Measurements from ENCODE around the gene SP1.
"Not testable (repeated sequence)": the region's sequence is repeated elsewhere in the genome, so short reads cannot be mapped to it uniquely, and the experiment has no call there.

SP1 gene

DNA sequence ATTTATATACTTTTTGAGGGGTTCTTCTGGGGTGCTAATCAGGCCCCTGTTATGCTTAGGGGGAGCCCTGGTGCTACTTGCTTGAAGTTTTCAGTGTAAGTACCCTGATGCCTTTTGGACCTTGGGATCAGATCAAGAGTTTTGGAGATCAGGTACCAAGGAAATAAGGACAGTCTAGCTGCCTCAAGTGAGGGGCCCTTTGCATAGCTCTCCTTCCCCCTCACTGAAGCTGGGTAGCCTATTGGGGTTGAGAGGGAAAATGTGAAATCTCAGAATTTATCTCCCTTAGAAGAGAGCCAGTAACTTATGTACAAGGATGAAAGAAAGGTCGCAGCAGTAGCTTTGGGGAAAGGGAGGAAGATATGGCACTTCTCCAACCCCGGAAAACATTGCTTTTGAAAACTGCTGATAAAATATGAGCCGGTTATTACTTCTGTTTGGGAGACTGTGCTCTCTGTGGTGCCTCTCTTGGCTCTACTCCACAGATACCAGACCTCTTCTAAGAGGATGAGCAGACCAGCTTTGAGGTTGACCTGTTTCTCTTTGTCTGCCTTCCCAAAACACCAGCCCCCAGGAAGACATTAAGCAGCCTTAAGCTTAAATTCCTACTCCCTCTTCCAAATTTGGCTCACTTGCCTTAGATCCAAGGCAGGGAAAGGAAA, 34.9 kb downstream of the SP1 start:
- DNase-seq: no peak

DNA sequence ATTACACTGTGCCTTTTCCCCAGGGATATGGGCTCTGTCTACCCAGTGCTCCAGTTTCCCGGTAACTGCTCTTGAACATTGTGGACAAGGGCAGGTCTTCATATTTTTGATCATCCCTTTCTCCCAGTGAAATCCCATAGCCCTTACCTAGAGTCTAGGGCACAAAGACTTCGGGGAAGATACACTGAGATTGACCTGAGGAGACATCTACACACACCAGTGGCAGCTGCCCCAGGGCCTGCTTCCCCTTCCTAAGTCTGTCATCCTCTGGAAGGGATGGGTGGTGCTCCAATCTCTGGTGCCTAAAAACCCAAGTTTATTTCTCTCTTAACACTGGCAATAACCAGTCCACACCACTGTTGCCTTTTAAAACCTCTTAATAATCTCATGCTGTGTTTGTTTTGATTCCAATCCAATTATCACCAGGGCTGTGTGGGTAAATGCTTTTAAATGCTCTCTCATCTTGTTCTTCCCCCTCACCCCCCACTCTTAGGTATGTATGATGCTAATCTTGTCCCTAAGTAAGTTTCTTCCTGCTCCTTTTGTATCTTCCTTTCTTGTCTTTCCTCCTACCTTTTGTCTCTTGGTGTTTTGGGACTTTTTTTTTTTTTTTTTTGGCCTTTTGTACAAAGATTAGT, 35.9 kb downstream of the SP1 start:
- DNase-seq: not testable (repeated sequence)

DNA sequence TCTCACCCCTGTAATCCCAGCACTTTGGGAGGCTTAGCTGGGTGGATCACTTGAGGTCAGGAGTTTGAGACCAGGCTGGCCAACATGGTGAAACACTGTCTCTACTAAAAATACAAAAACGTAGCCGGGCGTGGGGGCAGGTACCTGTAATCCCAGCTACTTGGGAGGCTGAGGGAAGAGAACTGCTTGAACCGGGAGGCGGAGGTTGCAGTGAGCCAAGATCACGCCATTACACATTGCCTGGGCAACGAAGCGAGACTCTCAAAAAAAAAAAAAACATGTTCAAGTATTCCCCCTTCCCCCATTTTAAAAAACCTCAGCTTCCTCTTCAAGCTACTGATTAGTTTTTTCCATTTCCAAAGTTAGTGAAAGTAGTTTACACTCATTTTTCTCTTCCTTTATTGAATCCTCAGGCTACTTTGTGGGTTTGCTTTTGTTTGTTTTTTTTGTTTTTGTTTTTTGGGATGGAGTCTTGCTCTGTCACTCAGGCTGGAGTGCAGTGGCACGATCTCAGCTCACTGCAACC, 37.4 kb downstream of the SP1 start:
- DNase-seq: not testable (repeated sequence)

DNA sequence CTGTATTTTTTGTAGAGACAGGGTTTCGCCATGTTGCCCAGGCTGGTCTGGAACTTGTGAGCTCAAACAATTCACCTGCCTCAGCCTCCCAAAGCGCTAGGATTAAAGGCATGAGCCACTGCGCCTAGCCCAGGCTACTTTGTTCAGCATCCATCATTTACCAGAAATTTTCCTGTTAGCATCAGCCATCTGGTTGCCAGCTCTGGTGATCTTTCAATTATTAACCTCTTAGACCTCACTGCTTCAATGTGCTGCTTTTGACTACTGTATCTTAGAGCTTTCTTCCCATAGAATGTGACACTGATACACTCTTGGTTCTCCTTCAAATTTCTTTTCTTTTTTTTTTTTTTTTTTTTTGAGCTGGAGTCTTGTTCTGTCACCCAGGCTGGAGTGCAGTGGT, 38.2 kb downstream of the SP1 start:
- DNase-seq: no peak

DNA sequence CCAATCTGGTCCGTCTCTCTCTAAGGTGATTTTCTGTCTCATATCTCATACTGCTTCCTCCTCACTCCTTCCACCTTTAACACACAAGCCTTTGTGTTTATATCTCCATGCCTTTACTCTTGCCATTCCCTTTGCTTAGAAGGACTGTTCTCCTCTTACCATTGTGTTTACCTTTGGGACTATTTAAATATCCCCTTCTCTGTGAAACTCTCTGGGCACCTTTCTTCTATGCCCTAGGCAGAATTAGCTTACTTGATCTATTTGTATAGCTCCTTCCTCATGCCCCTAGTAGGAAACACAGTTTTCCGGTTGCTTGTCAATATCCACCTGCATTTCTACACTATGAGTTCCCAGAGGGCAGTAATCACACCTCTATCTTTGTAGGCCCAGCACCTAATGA, 39.8 kb downstream of the SP1 start:
- no peak for DNase-seq

DNA sequence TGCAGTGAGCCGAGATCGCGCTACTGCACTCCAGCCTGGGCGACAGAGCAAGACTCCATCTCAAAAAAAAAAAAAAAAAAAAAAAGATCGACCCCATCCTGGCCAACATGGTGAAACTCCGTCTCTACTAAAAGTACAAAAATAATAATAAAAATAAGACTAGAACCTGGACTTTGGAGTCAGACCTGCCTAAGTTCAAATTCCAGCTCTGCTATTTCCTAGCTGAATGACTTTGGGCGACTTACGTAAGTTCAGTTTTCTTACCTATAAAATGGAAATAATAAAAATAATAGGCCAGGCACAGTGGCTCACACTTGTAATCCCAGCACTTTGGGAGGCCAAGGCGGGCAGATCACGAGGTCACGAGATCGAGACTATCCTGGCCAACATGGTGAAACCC, 42.3 kb downstream of the SP1 start:
- not testable (repeated sequence) for DNase-seq

DNA sequence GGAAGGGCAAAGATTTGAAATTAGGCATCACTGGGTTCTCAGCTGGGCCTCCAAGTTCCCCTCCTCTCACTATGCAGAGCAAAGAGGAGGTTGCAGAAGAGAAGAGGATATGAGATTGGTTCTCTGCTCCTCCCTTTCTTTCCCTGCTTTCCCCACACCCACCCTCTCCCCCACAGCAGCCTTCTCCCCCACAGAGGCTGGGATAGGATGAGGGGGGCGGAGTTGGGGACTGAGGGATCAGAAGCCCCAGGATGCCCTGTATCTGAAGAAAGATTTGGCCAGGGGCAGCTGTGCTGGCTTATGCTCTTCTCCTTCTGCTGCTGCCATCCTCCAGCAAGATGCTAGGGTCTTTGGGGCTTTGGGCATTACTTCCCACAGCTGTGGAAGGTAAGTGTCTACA, 43.6 kb downstream of the SP1 start, which contains the start of gene AMHR2:
AMHR2 (plus strand) TSS at position 259 of the 400 bp plus-strand sequence; CDS start at position 339, 80 bp downstream.
- no peak for DNase-seq

DNA sequence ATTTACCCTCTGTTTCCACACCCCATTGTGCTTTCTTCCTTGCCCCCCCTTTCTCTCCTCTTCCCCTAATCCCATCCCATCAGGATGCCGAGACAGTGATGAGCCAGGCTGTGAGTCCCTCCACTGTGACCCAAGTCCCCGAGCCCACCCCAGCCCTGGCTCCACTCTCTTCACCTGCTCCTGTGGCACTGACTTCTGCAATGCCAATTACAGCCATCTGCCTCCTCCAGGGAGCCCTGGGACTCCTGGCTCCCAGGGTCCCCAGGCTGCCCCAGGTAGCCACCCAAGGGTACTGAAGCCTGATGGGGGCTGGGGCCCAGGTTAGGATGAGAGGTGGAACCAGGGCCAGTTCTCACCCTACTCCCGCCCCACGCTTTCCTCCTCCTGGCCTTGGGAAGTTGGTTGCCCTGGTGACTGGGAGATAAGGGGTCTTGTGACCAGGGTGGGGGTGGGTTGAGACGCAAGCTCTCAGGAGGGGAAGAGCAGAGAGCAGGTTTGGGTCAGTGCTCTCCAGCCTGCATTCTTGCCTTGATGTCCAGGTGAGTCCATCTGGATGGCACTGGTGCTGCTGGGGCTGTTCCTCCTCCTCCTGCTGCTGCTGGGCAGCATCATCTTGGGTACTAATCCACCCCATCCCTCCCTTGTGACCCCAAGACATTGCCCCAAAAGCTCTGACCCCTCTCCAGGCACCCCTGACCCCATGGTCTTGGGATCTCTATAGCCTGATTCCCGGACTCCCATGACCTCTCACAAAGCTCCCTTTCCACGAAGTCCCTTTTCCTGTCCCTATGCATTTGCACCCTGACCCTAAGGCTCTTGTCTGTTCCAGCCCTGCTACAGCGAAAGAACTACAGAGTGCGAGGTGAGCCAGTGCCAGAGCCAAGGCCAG, 44.9 kb downstream of the SP1 start:
- no peak for DNase-seq

DNA sequence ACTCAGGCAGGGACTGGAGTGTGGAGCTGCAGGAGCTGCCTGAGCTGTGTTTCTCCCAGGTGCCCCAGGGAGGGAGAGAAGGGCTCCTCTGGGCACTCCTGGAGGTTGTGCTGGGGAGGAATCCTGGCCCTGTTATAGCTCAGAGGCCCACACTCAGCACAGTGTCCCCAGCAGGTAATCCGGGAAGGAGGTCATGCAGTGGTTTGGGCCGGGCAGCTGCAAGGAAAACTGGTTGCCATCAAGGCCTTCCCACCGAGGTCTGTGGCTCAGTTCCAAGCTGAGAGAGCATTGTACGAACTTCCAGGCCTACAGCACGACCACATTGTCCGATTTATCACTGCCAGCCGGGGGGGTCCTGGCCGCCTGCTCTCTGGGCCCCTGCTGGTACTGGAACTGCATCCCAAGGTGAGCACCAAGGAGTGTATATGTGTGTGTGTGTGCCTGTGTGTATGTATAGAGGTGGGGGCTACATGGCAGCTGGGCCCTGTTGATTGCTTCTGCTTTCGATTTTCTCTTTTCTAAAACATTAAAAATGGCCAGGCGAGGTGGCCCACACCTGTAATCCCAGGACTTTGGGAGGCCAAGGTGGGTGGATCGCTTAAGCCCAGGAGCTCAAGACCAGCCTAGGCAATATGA, 45.7 kb downstream of the SP1 start:
- no peak for DNase-seq

DNA sequence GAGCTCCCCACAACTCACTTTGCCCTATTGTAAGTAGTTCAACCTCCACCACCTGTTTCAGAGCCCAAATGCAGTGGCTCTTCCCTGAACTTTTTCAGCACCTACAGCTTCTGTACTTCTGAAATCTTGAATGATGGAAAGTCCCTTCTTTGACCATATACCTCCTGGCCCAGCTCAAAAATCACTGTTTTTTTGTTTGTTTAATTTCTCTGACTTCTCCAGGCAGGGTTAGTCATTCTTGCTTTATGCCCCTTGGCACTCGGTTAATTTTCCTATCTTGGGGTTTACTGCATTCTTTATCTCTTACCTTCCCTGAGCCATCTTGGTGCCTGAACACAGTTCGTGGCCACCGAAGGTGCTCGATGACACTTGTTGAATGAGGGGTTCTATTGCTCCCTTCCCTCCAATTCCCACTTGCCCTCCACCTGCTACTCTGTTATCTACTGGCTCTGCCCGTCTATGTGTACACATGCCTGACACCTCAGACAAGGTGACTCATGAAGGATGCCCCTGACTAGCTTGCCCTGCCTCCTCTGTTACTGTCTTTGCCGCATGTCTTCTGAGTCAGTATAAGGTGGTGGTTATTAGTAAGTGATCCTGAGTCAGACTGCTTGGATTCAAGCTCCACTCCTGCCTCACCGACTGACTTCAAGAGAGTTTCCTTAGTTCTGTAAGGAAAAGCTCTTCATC, 48.1 kb downstream of the SP1 start:
- peak; percentile 30 for DNase-seq

DNA sequence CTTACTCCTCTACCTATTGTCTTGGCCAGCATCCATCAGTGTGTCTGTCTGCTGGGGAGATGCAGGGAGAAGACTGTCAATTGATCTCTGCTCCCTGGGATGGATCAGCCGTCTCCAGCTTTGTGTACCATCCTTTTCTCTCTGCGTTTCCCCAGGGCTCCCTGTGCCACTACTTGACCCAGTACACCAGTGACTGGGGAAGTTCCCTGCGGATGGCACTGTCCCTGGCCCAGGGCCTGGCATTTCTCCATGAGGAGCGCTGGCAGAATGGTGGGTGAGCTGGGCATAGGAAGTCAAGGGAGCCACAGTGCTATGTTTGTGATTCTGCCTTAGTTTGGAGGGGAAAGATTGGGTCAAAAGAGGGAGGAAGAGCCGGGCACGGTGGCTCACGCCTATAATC, 48.8 kb downstream of the SP1 start:
- DNase-seq: no peak

DNA sequence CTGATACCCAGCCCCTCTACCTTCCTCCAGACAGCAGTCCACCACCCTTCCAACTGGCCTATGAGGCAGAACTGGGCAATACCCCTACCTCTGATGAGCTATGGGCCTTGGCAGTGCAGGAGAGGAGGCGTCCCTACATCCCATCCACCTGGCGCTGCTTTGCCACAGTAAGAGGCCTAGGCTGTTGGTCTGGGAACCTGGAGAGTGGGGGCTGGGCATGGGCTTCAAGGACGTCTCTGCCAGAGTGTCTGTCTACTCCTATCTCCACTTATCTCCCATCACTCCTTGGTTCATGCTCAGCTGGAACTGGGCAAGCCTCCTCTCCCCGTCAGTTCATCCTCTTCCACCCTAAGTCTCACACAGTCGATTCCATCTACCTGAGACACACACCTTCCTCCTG, 50.1 kb downstream of the SP1 start:
- DNase-seq: no peak

DNA sequence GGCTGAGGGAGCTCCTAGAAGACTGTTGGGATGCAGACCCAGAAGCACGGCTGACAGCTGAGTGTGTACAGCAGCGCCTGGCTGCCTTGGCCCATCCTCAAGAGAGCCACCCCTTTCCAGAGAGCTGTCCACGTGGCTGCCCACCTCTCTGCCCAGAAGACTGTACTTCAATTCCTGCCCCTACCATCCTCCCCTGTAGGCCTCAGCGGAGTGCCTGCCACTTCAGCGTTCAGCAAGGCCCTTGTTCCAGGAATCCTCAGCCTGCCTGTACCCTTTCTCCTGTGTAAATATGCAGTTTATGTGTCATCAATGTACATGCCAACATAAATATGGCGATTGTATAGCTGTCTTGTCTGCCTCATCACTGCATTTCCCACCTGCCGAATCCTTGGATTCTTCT, 51.2 kb downstream of the SP1 start:
- no peak for DNase-seq

DNA sequence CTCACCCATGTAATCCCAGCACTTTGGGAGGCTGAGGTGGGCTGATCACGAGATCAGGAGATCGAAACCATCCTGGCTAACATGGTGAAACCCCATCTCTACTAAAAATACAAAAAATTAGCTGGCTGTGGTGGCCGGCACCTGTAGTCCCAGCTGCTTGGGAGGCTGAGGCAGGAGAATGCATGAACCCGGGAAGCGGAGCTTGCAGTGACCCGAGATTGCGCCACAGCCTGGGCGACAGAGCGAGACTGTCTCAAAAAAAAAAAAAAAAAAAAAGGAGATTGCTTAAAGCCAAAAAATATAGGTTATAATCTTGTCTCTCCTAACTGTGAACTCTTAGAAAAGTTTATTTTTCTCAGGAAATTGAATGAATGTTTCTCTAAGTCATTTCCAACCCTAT, 55.4 kb downstream of the SP1 start:
- not testable (repeated sequence) for DNase-seq

DNA sequence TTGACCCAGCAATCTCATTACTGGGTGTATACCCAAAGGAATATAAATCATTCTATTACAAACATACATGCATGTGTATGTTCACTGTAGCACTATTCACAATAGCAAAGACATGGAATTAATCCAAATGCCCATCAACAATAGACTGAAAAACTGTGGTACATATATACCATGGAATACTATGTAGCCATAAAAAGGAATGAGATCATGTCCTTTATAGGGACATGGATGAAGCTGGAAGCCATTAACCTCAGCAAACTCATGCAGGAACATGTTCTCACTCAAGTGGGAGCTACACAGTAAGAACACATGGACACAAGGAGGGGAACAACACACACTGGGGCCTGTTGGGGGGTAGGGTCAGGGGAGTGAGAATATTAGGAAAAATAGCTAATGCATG, 59.6 kb downstream of the SP1 start:
- DNase-seq: not testable (repeated sequence)

DNA sequence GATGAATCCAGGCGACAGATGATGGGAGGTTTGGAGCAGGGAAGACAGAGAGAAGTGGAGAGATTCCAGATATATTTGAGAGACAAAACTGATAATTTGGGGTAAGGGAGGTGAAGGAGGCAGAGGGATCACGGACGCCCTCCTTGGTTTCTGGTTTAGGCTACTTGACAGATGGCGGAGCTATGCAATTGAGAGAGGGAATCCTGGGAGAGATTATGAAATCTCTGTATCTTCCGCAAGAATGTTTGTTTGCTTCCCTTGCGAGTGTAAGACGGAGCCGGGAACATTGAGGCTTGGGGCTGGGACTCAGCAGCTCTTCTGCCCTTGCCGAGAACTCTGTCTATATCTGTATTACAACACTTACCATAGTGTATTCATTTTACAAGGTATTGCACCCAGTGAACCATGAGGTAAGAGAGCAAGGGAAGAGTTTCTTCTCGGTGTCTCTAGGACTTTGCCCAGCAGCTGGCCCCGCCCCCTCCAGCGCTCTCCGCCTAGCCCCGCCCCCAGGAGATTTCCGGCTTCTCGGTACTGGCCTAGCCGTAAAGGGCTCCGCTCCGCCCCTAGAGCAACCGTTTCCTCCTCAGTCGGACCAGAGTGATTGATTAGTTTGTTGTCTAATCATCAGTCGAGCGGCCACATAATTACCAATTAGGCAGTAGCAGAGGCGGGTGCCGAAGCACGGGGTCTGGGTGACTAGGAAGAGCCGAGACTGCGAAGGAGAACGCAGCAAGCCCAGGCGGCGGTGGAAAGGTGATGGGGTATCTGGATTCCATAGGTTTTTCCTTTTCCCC, 61.3 kb downstream of the SP1 start, which contains the start of gene PRR13:
PRR13 (plus strand) TSS at position 695 of the 794 bp plus-strand sequence. CDS start 981 bp downstream, outside the sequence.
- DNase-seq: peak; percentile 100

DNA sequence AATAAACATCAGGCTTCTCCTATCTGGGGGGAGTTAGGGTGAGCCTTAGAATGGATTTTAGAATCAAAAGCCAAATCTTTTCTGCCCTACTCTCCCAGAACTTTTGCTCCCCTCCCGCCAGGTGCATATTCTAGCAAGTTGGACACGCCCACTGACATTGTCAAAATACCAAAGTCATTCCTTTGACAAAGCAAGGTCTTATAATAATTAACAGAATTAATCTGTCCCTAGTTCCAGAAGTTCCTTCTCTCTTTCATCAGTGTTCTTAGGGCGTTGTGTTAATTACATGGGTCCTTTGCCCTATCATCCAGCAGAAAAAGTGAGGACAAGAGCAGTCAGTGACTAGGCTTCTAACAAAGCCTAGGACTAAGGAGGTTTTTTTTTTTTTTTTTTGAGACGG, 64.0 kb downstream of the SP1 start:
- no peak for DNase-seq

DNA sequence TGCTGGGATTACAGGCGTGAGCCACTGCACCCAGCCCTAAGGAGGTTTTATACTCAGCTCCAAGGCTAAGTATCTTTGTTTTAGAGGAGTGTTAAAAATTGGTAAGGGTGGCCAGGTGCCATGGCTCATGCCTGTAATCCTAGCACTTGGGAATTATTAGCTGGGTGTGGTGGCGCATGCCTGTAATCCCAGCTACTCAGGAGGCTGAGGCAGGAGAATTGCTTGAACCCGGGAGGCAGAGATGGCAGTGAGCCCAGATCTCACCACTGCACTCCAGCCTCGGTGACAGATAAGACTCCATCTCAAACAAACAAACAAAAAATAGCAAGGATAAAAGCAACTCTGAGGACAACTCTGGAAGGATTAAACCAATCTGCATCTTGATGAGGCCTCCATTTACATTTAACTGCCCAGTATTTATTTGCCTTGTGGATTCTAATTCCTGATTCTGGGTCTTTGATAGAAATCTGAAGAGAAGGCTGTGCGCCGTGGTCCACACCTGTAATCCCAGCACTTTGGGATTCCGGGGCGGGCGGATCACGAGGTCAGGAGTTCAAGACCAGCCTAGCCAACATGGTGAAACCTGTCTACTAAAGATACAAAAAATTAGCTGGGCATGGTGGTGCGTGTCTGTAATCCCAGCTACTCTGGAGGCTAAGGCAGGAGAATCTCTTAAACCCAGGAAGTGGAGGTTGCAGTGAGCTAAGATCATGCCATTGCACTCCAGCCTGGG, 64.8 kb downstream of the SP1 start:
- DNase-seq: not testable (repeated sequence)

DNA sequence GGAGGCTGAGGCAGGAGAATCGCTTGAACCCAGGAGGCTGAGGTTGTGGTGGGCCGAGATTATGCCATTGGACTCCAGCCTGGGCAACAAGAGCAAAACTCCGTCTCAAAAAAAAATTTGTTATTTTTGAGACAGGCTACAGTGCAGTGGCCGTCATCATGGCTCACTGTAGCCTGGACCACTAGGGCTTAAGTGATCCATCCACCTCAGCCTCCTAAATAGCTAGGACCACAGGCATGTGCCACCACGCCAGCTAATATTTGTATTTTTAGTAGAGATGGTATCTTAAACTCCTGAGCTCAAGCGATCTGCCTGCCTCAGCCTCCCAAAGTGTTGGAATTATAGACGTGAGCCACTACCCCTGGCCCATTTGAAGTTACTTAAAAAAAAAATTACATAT, 71.0 kb downstream of the SP1 start:
- no peak for DNase-seq

DNA sequence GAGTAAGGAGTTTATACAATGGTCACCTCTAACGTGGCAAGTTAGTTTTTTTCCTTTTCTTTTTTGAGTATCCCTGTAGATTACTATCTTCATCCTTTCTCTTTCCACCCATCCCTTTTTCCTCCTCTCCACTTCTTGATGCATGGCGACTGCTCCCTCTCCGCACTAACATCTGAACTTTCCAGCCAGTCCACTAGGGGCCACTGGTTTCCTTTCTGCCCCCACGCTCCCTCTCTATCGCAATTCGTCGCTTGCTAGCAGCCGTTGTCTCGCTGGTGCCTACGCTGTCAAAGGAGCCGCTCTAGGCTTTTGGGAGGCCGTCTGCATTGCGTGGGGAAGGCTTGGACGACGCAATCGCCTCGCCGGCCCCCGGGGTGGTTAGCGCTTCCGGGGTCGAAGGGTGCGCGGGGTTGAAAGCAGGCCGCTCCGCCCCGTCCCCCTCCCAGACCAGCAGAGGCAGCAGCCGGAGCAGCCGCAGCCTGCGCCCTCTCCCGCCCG, 71.7 kb downstream of the SP1 start, which contains the start of gene PCBP2:
PCBP2 (plus strand) TSS at position 442 of the 498 bp plus-strand sequence. CDS start 2,699 bp downstream, outside the sequence.
- peak; percentile 99 for DNase-seq
